T-helper 1 cell treated with Interleukin-12 subunit alpha and Interleukin-12 subunit beta and Interleukin-4 antibody, amounts not matched to agents 30 μg/mL and 1 μg/mL, for 36 hours (primary cell): ENCODE data around the gene GABRR1.

Experiments
- H3K27ac Mint-ChIP-seq: one replicate; pipeline ENCODE4 v1.8.0; 2021; ENCODE audit warnings: mild to moderate bottlenecking, mixed read lengths
- H3K27me3 Mint-ChIP-seq: one replicate; pipeline ENCODE4 v1.8.0; 2021; ENCODE audit warnings: low read depth, mixed read lengths
- H3K36me3 Mint-ChIP-seq: one replicate; pipeline ENCODE4 v1.8.0; 2021; ENCODE audit warnings: low read depth, mixed read lengths
- H3K4me1 Mint-ChIP-seq: one replicate; pipeline ENCODE4 v1.8.0; 2021; ENCODE audit warnings: low read depth, mixed read lengths
- H3K4me3 Mint-ChIP-seq: one replicate; pipeline ENCODE4 v1.8.0; 2021; ENCODE audit warnings: mild to moderate bottlenecking, moderate library complexity, mixed read lengths
- H3K9me3 Mint-ChIP-seq: one replicate; pipeline ENCODE4 v1.8.0; 2021; ENCODE audit warnings: mixed read lengths

The GABRR1 gene

GRCh38 chr6:89217299-89217910 lies at the start of gene GABRR1:
GABRR1 (minus strand) TSS chr6:89217358; CDS start chr6:89217322, 36 bp downstream.
- Mint-ChIP-seq H3K27ac (no peak within 1 kb of the TSS), H3K9me3 (no peaks in the 10 kb centered on the region), H3K4me3 (no peak within 1 kb of the TSS), H3K27me3 (peaks cover 37% of the 10 kb centered on the region), H3K36me3 (no peaks in the 10 kb centered on the region), H3K4me1 (no peaks in the 10 kb centered on the region)

GRCh38 chr6:89264296-89264695 lies 47.1 kb upstream of the GABRR1 start:
- no peak overlapping the region for H3K27ac Mint-ChIP-seq
- no peaks in the 10 kb centered on the region for H3K4me1 Mint-ChIP-seq
- peaks cover 15% of the 10 kb centered on the region for H3K27me3 Mint-ChIP-seq
- H3K4me3 Mint-ChIP-seq: no peak overlapping the region
- no peaks in the 10 kb centered on the region for H3K9me3 Mint-ChIP-seq
- no peaks in the 10 kb centered on the region for H3K36me3 Mint-ChIP-seq

- H3K4me1 Mint-ChIP-seq: no peaks in the 10 kb centered on the region
- no peak overlapping the region for H3K27ac Mint-ChIP-seq
- no peaks in the 10 kb centered on the region for H3K9me3 Mint-ChIP-seq
- H3K4me3 Mint-ChIP-seq: no peak overlapping the region
- H3K27me3 Mint-ChIP-seq: peaks cover 10% of the 10 kb centered on the region
- H3K36me3 Mint-ChIP-seq: no peaks in the 10 kb centered on the region
These were observed 43.7 kb upstream of the GABRR1 start for GRCh38 chr6:89260832-89261231.

DNA sequence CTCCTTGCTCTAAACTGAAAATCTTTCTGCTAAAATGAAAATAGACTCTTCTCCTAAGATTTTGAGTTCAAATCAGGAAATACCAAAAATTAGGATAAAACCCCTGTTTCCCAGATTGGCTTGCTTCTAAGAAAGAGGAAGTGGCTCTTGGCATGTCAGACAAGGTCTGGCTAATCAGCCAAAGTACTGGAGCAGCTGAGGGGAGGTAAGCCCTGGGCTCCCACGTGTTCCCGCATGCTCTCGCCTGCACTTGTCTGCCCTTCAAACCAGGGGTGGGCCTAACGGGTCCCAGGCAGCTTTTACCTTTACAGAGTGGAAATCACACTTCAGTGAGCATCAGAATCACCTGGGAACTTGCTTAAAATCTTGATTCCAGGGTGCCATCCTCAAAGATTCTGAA lies 43.2 kb upstream of the GABRR1 start:
- H3K4me1 Mint-ChIP-seq: no peaks in the 10 kb centered on the region
- H3K4me3 Mint-ChIP-seq: no peak overlapping the region
- H3K36me3 Mint-ChIP-seq: no peaks in the 10 kb centered on the region
- no peaks in the 10 kb centered on the region for H3K9me3 Mint-ChIP-seq
- no peak overlapping the region for H3K27ac Mint-ChIP-seq
- H3K27me3 Mint-ChIP-seq: peaks cover 5% of the 10 kb centered on the region

DNA sequence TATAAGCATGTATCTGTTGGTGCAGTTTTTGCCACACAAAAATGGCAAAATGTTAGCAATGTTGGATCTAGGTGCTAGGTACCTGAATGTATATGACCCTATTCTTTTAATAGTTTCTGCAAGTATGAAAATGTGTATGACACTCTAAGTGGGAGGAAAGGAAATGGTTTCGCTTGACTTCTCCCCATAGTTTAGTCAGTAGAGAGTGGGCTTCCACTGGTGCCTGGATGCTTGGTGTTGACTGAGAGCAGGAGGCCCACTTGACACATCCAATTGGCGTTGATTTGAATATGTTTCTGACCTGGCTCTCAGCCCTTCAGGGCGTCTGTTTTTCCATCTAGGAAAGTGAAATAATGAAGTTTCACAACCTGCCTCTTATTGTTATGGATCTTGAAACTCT lies 41.8 kb upstream of the GABRR1 start:
- Mint-ChIP-seq H3K27me3 (peaks cover 4% of the 10 kb centered on the region), H3K4me3 (no peak overlapping the region), H3K27ac (no peak overlapping the region), H3K9me3 (no peaks in the 10 kb centered on the region), H3K4me1 (no peaks in the 10 kb centered on the region), H3K36me3 (no peaks in the 10 kb centered on the region)

- Mint-ChIP-seq H3K4me1 (no peaks in the 10 kb centered on the region), H3K27ac (no peak overlapping the region), H3K9me3 (no peaks in the 10 kb centered on the region), H3K36me3 (no peaks in the 10 kb centered on the region), H3K27me3 (peaks cover 10% of the 10 kb centered on the region), H3K4me3 (no peak overlapping the region)
These were observed 40.6 kb upstream of the GABRR1 start for GRCh38 chr6:89257781-89258180.

DNA sequence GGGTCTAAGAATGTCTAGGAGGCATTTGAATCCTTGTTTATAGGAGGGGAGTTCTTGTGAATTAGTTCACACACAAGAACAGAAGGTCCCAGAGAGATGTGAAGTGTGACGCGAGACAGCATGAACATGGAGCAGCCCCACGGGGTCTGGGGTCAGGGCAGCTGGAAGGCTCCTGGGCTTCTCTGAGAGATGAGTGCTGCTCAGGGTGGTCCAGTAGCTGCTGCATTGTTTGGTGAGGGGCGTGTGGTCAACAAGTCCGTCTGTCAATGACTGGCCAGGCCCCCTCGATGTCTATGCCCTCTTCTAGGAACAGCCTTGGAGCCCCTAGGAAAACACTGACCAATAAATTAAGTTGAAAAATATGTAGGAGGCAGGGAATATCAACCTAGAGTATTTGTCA lies 40.2 kb upstream of the GABRR1 start:
- Mint-ChIP-seq H3K27ac (no peak overlapping the region), H3K36me3 (no peaks in the 10 kb centered on the region), H3K27me3 (peaks cover 10% of the 10 kb centered on the region)

GRCh38 chr6:89255417-89255816 lies 38.3 kb upstream of the GABRR1 start:
- peaks cover 10% of the 10 kb centered on the region for H3K27me3 Mint-ChIP-seq
- H3K9me3 Mint-ChIP-seq: no peaks in the 10 kb centered on the region
- H3K4me3 Mint-ChIP-seq: no peak overlapping the region
- H3K27ac Mint-ChIP-seq: no peak overlapping the region
- H3K36me3 Mint-ChIP-seq: no peaks in the 10 kb centered on the region
- no peaks in the 10 kb centered on the region for H3K4me1 Mint-ChIP-seq

More for the DNA sequence above, 40.2 kb upstream of the GABRR1 start:
- Mint-ChIP-seq H3K9me3 (no peaks in the 10 kb centered on the region), H3K4me1 (no peaks in the 10 kb centered on the region), H3K4me3 (no peak overlapping the region)

DNA sequence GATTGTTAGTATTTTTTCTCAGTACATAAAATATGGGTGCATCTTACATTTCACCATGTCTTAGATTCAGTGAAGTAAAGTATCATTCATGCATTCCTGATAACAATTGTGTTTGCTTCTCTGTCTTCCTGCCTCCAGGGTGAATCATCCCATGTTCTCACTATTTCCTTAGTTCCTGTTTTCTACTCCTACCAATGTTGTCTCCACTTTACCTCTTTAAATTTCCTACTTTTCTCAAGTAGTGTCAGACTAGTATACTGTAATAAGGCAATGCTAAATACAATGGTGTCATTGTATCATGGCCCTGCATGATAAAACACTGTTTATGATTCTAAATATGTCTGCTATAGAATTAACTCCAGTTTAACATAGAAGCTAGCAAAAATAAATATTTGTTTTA lies 37.4 kb upstream of the GABRR1 start:
- H3K36me3 Mint-ChIP-seq: no peaks in the 10 kb centered on the region
- H3K27ac Mint-ChIP-seq: no peak overlapping the region
- H3K27me3 Mint-ChIP-seq: peaks cover 10% of the 10 kb centered on the region
- no peaks in the 10 kb centered on the region for H3K4me1 Mint-ChIP-seq
- H3K9me3 Mint-ChIP-seq: no peaks in the 10 kb centered on the region
- H3K4me3 Mint-ChIP-seq: no peak overlapping the region

GRCh38 chr6:89252907-89253306 lies 35.7 kb upstream of the GABRR1 start:
- Mint-ChIP-seq H3K27me3 (peaks cover 16% of the 10 kb centered on the region), H3K4me3 (no peak overlapping the region), H3K4me1 (peaks cover 1% of the 10 kb centered on the region), H3K9me3 (no peaks in the 10 kb centered on the region), H3K36me3 (no peaks in the 10 kb centered on the region), H3K27ac (no peak overlapping the region)

DNA sequence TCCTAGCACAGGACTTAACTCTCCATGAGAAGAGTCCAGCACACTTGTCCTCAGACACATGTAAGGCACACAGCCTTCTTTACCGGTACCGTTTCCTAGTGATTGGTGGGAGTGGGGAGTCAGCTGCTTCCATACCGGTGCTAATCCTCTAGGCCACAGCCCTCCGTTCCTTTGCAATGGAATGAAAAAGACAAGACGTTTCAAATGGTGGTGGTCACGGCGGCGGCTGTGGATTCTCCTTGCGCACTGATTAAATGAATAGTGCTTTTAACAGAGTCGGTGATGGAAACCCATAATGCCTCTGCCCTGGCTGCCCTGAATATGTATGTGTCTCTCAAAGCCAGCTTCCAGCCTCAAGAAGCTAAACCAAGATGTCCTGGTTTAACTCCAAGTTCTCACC lies 34.8 kb upstream of the GABRR1 start:
- Mint-ChIP-seq H3K9me3 (no peaks in the 10 kb centered on the region), H3K27ac (no peak overlapping the region), H3K4me3 (no peak overlapping the region), H3K4me1 (peaks cover 1% of the 10 kb centered on the region), H3K36me3 (no peaks in the 10 kb centered on the region), H3K27me3 (peaks cover 21% of the 10 kb centered on the region)

- Mint-ChIP-seq H3K4me3 (no peak overlapping the region), H3K4me1 (peaks cover 1% of the 10 kb centered on the region)
These were observed 34.0 kb upstream of the GABRR1 start for GRCh38 chr6:89251170-89251569.

GRCh38 chr6:89250239-89250638 lies 33.1 kb upstream of the GABRR1 start:
- no peak overlapping the region for H3K4me3 Mint-ChIP-seq
- peaks cover 1% of the 10 kb centered on the region for H3K4me1 Mint-ChIP-seq
- H3K9me3 Mint-ChIP-seq: no peaks in the 10 kb centered on the region
- H3K27me3 Mint-ChIP-seq: peaks cover 32% of the 10 kb centered on the region
- H3K36me3 Mint-ChIP-seq: no peaks in the 10 kb centered on the region
- no peak overlapping the region for H3K27ac Mint-ChIP-seq

More at GRCh38 chr6:89251170-89251569, 34.0 kb upstream of the GABRR1 start:
- Mint-ChIP-seq H3K27me3 (peaks cover 26% of the 10 kb centered on the region), H3K36me3 (no peaks in the 10 kb centered on the region), H3K9me3 (no peaks in the 10 kb centered on the region), H3K27ac (no peak overlapping the region)

- H3K36me3 Mint-ChIP-seq: no peaks in the 10 kb centered on the region
- H3K9me3 Mint-ChIP-seq: no peaks in the 10 kb centered on the region
- no peak overlapping the region for H3K27ac Mint-ChIP-seq
- H3K27me3 Mint-ChIP-seq: peaks cover 37% of the 10 kb centered on the region
- H3K4me1 Mint-ChIP-seq: peaks cover 9% of the 10 kb centered on the region
- H3K4me3 Mint-ChIP-seq: no peak overlapping the region
These were observed 27.3 kb upstream of the GABRR1 start for GRCh38 chr6:89244241-89244985.

DNA sequence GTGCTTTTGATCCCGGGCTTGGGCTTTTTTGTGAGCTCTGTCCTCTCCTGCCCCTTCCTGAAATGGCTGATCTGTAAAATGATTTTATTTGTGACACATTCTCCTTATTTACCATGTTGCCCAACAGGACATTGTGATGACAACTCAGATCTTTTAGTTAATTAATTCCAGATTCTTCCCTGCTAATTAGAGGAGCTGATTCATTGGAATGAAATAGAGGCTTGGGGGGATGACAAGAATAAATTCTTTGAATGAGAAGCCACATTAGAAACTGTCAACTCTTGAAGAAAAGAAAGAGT lies 26.1 kb upstream of the GABRR1 start:
- Mint-ChIP-seq H3K27me3 (peaks cover 33% of the 10 kb centered on the region), H3K4me1 (peaks cover 11% of the 10 kb centered on the region), H3K36me3 (no peaks in the 10 kb centered on the region), H3K4me3 (no peak overlapping the region), H3K27ac (no peak overlapping the region), H3K9me3 (no peaks in the 10 kb centered on the region)
